ENCODE data around the gene WFIKKN1. TPM values are rescaled to one million over a fixed set of nuclear protein-coding genes. Genes with fewer than 3 reads are reported as not detected.

Gene WFIKKN1
- total RNA-seq, 2 donors from 2014 or later = 0.80 to 1.1 TPM

GRCh38 chr16:678209-678857, 47.5 kb downstream of the WFIKKN1 start:
- no peak for TF ChIP-seq CTCF (IDR thresholded peaks at IDR 0.05)
- no peak overlapping the region for H3K27ac ChIP-seq
- no peaks in the 10 kb centered on the region for H3K27me3 ChIP-seq
- DNase-seq = no peak
- H3K4me1 ChIP-seq = peaks cover 37% of the 10 kb centered on the region
- peaks cover 6% of the 10 kb centered on the region for H3K36me3 ChIP-seq
- no peak overlapping the region for H3K4me3 ChIP-seq
- intact Hi-C loops (cut with DNase I) = no loop called here
- no peaks in the 10 kb centered on the region for H3K9me3 ChIP-seq
- H3K9ac ChIP-seq (ENCODE audit: low read depth in 2 of 2, low read length in 2 of 2) = no peak overlapping the region

- H3K36me3 ChIP-seq = peaks cover 6% of the 10 kb centered on the region
- H3K9ac ChIP-seq (ENCODE audit: low read depth in 2 of 2, low read length in 2 of 2) = peak overlapping the region; percentile 58 to 62
- peak; percentile 80 for DNase-seq
- H3K4me1 ChIP-seq = peaks cover 40% of the 10 kb centered on the region
- no peak for TF ChIP-seq CTCF (IDR thresholded peaks at IDR 0.05)
- H3K9me3 ChIP-seq = no peaks in the 10 kb centered on the region
- intact Hi-C loops (cut with DNase I) = no loop called here
- H3K27ac ChIP-seq = peak overlapping the region; percentile 57
- H3K4me3 ChIP-seq = peak overlapping the region; percentile 35
- no peaks in the 10 kb centered on the region for H3K27me3 ChIP-seq
Observed at GRCh38 chr16:678858-679813, 48.4 kb downstream of the WFIKKN1 start.

GRCh38 chr16:679814-680624, 49.2 kb downstream of the WFIKKN1 start, which contains the start of gene STUB1:
Gene STUB1, plus strand, starts transcription at chr16:680410. Its CDS starts 116 bp downstream, at chr16:680526.
- Histone ChIP-seq H3K36me3 (peaks cover 6% of the 10 kb centered on the region), H3K4me3 (peak within 1 kb of the TSS; percentile 71), H3K9me3 (no peaks in the 10 kb centered on the region), H3K27me3 (no peaks in the 10 kb centered on the region), H3K9ac (ENCODE audit: low read depth in 2 of 2, low read length in 2 of 2) (peak within 1 kb of the TSS; percentile 77 to 85), H3K4me1 (peaks cover 41% of the 10 kb centered on the region), H3K27ac (peak within 1 kb of the TSS; percentile 90)
- DNase-seq = peak; percentile 90
- intact Hi-C loops (cut with DNase I) = no loop called here
- TF ChIP-seq CTCF (IDR thresholded peaks at IDR 0.05) = no peak

GRCh38 chr16:680625-680945, 49.8 kb downstream of the WFIKKN1 start:
- Histone ChIP-seq H3K9me3 (no peaks in the 10 kb centered on the region), H3K36me3 (peaks cover 6% of the 10 kb centered on the region), H3K4me1 (peaks cover 41% of the 10 kb centered on the region), H3K9ac (ENCODE audit: low read depth in 2 of 2, low read length in 2 of 2) (peak overlapping the region; percentile 77 to 85), H3K27ac (peak overlapping the region; percentile 90), H3K27me3 (no peaks in the 10 kb centered on the region), H3K4me3 (peak overlapping the region; percentile 71)
- intact Hi-C loops (cut with DNase I) = no loop called here
- no peak for DNase-seq
- no peak for TF ChIP-seq CTCF (IDR thresholded peaks at IDR 0.05)

Measured in colonic mucosa (tissue), 4 donors.